Left lung (tissue), 10 donors: ENCODE data around the gene SLC9A9. TPM values are rescaled to one million over a fixed set of nuclear protein-coding genes. Genes with fewer than 3 reads are reported as not detected.

Experiments
- ATAC-seq: fragments of 200-7000 bp; cut with Tn5 transposase; one replicate; pipeline ENCODE4 v1.9.1; 2020; ENCODE audit warnings: moderate library complexity
- DNase-seq, 4 donors: peaks; one replicate each; pipeline ENCODE4 v3.0.0-alpha.2; 2013 to 2020
- H3K27ac ChIP-seq, 2 donors: fragments of 200-600 bp; sonication (generic) in 1 of 2; one replicate each; pipeline versions ENCODE4 v1.5.0 to v1.8.0; 2020 to 2021
- H3K27me3 ChIP-seq, 2 donors: fragments of 200-600 bp; sonication (generic) in 1 of 2; one replicate each; pipeline versions ENCODE4 v1.5.0 to v1.8.0; 2020 to 2021
- H3K36me3 ChIP-seq, 2 donors: fragments of 200-600 bp; sonication (generic) in 1 of 2; one replicate each; pipeline versions ENCODE4 v1.5.0 to v1.8.0; 2020 to 2021
- H3K4me1 ChIP-seq, 2 donors: fragments of 200-600 bp; one replicate each; pipeline ENCODE4 v1.8.0; 2021
- H3K4me3 ChIP-seq, 2 donors: fragments of 200-600 bp; sonication (generic) in 1 of 2; one replicate each; pipeline versions ENCODE4 v1.5.0 to v1.8.0; 2020 to 2021; ENCODE audit warnings: mild to moderate bottlenecking in 1 of 2
- H3K9me3 ChIP-seq, 2 donors: fragments of 200-600 bp; sonication (generic) in 1 of 2; one replicate each; pipeline versions ENCODE4 v1.5.0 to v1.8.0; 2020 to 2021
- intact Hi-C, 2 donors: fragments of 100-400 bp; cut with DNase I; formaldehyde crosslinking; loops; one replicate each; pipeline versions ENCODE4 v1.11.2 to v1.14.2; 2022
- polyA plus RNA-seq, 6 donors: library from polyadenylated mRNA; unstranded; fragments of 120-200 nt; gene quantifications; one replicate each; pipeline ENCODE4 v1.2.1, GENCODE V29; 2013; ENCODE audit not compliant: insufficient read length in 6 of 6
- total RNA-seq, 2 donors: library from RNA; stranded (reverse); fragmentation: NEBNext Ultra II Directional; extraction: Animal tissue kit (Norgen Biotek cat#: 25700); gene quantifications; one replicate each; pipeline ENCODE4 v1.2.1, GENCODE V29; 2021
- TF ChIP-seq, protein P1 (sequence below), 2 donors: fragments of 200-600 bp; sonication (generic) in 1 of 2; IDR thresholded peaks; one replicate each; pipeline versions ENCODE4 v1.5.0 to v1.8.0; 2021; ENCODE audit warnings: antibody characterized with exemption in 2 of 2
- donor health status: DM: no; HTN: yes; CAD: no.
- donor health status: DM: no; HTN: no; CAD: no.

SLC9A9 gene
- total and polyA plus RNA-seq, 8 donors = 13.9 to 19.6 (median 16.8) TPM

DNA sequence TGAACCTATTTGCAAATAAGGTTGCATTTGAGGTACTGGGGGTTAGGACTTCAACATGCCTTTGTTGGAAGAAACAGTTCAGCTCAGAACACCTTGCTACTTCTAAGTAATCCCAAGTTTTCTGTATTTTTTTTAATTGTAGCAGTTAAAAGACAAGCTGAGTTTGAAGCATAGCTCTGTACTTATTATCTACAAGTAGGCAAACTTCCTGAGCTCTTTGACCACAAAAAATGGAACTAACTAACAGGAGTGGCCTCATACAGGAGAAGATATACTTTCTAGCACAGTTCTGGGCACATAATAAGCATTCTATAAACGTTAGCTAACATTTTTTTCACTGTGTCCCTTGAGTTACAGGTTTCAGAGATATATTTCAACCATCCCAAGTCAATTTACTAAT lies 569.5 kb downstream of the SLC9A9 start:
- ATAC-seq (no peak), DNase-seq (no peak)
- Histone ChIP-seq H3K27ac (no peak overlapping the region), H3K27me3 (no peaks in the 10 kb centered on the region), H3K36me3 (no peaks in the 10 kb centered on the region), H3K9me3 (no peaks in the 10 kb centered on the region), H3K4me3 (no peak overlapping the region), H3K4me1 (no peaks in the 10 kb centered on the region)
- intact Hi-C loops = no loop called here
- TF ChIP-seq, protein P1, sequence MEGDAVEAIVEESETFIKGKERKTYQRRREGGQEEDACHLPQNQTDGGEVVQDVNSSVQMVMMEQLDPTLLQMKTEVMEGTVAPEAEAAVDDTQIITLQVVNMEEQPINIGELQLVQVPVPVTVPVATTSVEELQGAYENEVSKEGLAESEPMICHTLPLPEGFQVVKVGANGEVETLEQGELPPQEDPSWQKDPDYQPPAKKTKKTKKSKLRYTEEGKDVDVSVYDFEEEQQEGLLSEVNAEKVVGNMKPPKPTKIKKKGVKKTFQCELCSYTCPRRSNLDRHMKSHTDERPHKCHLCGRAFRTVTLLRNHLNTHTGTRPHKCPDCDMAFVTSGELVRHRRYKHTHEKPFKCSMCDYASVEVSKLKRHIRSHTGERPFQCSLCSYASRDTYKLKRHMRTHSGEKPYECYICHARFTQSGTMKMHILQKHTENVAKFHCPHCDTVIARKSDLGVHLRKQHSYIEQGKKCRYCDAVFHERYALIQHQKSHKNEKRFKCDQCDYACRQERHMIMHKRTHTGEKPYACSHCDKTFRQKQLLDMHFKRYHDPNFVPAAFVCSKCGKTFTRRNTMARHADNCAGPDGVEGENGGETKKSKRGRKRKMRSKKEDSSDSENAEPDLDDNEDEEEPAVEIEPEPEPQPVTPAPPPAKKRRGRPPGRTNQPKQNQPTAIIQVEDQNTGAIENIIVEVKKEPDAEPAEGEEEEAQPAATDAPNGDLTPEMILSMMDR (IDR thresholded peaks at IDR 0.05) = no peak

GRCh38 chr3:143277531-143277930 lies 570.7 kb downstream of the SLC9A9 start:
- H3K27ac ChIP-seq = no peak overlapping the region
- no peaks in the 10 kb centered on the region for H3K27me3 ChIP-seq
- no peak for ATAC-seq
- DNase-seq = no peak
- H3K4me1 ChIP-seq = no peaks in the 10 kb centered on the region
- H3K4me3 ChIP-seq = no peak overlapping the region
- no peaks in the 10 kb centered on the region for H3K9me3 ChIP-seq
- TF ChIP-seq, protein P1 (IDR thresholded peaks at IDR 0.05) = no peak
- H3K36me3 ChIP-seq = no peaks in the 10 kb centered on the region
- intact Hi-C loops = no loop called here

- no peak for ATAC-seq
- Histone ChIP-seq H3K36me3 (no peaks in the 10 kb centered on the region), H3K4me3 (no peak overlapping the region), H3K27me3 (no peaks in the 10 kb centered on the region), H3K4me1 (no peaks in the 10 kb centered on the region), H3K27ac (no peak overlapping the region), H3K9me3 (no peaks in the 10 kb centered on the region)
- intact Hi-C loops = no loop called here
- TF ChIP-seq, protein P1 (IDR thresholded peaks at IDR 0.05) = no peak
- no peak for DNase-seq
Observed at GRCh38 chr3:143276592-143276991, 571.7 kb downstream of the SLC9A9 start.

- Histone ChIP-seq H3K27ac (no peak overlapping the region), H3K4me3 (no peak overlapping the region), H3K4me1 (no peaks in the 10 kb centered on the region), H3K9me3 (no peaks in the 10 kb centered on the region), H3K36me3 (no peaks in the 10 kb centered on the region), H3K27me3 (no peaks in the 10 kb centered on the region)
- TF ChIP-seq, protein P1 (IDR thresholded peaks at IDR 0.05) = no peak
- intact Hi-C loops = no loop called here
- DNase-seq = no peak
- ATAC-seq = no peak
Observed at GRCh38 chr3:143273975-143274690, 574.1 kb downstream of the SLC9A9 start.

DNA sequence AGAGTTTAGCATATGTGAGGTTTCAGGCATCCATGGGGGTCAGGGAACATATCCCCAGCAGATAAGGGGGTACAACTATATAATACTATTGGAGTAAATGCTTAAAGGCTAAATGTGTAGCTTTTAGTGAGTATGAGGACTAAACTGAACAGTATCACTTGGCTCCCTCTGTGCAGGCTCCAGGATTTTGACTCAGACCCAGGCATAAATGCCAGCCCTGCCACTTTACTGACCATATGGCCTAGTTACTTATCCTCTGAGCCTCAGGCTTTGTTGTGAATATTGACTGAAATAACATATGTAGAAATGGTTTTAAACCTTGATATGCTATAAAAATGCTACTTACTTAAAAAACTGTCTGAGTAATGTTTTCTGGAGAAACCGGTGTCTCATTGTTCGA lies 577.1 kb downstream of the SLC9A9 start:
- no peak for DNase-seq
- H3K4me3 ChIP-seq = no peak overlapping the region
- H3K4me1 ChIP-seq = no peaks in the 10 kb centered on the region
- no peak overlapping the region for H3K27ac ChIP-seq
- no peaks in the 10 kb centered on the region for H3K27me3 ChIP-seq
- no peaks in the 10 kb centered on the region for H3K36me3 ChIP-seq
- no peak for ATAC-seq
- TF ChIP-seq, protein P1 (IDR thresholded peaks at IDR 0.05) = no peak
- no peaks in the 10 kb centered on the region for H3K9me3 ChIP-seq
- intact Hi-C loops = no loop called here
